OCI-LY3 (cell line): ENCODE results near the gene SREBF1.

Source experiments
- EZH2phosphoT487 ChIP-seq: fragments of 200-600 bp; shearing (Covaris generic); IDR thresholded peaks from 2 replicates; pipeline ENCODE4 v1.6.1; 2018; ENCODE audit warnings: antibody characterized with exemption, mixed run types, low read depth
- TF ChIP-seq, protein P1 (sequence below): fragments of 200-600, 300-600 bp; sonication (generic); IDR thresholded peaks from 2 replicates; pipeline ENCODE4 v1.5.1; 2014; ENCODE audit warnings: antibody characterized with exemption, low read length, low read depth

GRCh38 chr17:17787568-17787967 lies 49.2 kb downstream of the SREBF1 start:
- TF ChIP-seq, protein P1, sequence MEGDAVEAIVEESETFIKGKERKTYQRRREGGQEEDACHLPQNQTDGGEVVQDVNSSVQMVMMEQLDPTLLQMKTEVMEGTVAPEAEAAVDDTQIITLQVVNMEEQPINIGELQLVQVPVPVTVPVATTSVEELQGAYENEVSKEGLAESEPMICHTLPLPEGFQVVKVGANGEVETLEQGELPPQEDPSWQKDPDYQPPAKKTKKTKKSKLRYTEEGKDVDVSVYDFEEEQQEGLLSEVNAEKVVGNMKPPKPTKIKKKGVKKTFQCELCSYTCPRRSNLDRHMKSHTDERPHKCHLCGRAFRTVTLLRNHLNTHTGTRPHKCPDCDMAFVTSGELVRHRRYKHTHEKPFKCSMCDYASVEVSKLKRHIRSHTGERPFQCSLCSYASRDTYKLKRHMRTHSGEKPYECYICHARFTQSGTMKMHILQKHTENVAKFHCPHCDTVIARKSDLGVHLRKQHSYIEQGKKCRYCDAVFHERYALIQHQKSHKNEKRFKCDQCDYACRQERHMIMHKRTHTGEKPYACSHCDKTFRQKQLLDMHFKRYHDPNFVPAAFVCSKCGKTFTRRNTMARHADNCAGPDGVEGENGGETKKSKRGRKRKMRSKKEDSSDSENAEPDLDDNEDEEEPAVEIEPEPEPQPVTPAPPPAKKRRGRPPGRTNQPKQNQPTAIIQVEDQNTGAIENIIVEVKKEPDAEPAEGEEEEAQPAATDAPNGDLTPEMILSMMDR: no peak
- TF ChIP-seq EZH2phosphoT487: no peak
